ENCODE results near the gene JPH2. TPM values are rescaled to one million over a fixed set of nuclear protein-coding genes. Genes with fewer than 3 reads are reported as not detected.
A peak's percentile ranks its signal among the peaks of the same experiment; 100 is the strongest.

Gene JPH2
- total RNA-seq, 1 experiment from 2014 or later, result 0.17 TPM

DNA sequence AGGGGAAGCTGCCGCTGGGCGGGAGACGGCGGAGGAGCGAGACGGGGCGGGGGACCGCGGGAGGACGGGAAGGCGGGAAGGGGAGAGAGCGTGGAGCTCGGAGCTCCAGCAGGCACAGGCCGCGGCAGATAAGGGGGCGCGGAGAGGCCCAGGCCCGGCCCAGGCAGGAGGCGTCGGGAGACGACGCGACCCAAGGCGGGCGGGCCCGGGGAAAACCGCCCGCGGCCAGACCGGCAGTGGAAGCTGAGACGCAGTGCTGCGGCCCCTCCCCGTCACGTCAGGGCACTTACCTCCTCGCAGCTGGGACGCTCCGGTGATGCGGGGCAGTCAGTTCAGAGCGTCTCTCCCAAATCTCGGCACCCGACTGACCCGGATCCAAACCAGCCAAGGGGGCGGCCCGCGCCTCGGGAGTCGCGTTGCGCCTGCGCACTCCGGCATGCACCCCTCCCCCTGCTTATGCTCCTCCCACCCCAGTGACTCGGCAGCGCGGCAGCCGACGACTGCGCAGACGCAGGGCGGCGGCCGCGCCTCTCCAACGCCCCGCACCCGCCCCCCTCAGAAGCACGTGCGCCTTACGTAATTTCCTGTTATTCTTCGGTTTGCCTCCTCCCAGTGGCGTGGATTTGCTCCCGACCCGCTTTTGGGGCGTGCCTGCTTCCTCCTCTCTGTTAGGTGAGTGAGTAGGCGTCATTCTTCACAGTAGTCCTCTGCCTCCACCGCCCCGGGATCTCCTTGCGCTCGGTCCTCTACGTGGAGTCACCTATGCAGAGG, 23.6 kb upstream of the JPH2 start, which contains the start of gene OSER1 (continued):
- TF ChIP-seq, protein P1, sequence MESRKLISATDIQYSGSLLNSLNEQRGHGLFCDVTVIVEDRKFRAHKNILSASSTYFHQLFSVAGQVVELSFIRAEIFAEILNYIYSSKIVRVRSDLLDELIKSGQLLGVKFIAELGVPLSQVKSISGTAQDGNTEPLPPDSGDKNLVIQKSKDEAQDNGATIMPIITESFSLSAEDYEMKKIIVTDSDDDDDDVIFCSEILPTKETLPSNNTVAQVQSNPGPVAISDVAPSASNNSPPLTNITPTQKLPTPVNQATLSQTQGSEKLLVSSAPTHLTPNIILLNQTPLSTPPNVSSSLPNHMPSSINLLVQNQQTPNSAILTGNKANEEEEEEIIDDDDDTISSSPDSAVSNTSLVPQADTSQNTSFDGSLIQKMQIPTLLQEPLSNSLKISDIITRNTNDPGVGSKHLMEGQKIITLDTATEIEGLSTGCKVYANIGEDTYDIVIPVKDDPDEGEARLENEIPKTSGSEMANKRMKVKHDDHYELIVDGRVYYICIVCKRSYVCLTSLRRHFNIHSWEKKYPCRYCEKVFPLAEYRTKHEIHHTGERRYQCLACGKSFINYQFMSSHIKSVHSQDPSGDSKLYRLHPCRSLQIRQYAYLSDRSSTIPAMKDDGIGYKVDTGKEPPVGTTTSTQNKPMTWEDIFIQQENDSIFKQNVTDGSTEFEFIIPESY (IDR thresholded peaks at IDR 0.05; ENCODE audit: extremely low read depth, insufficient replicate concordance, low read length), result no peak

- CTCF ChIA-PET, result interaction anchor here (2.5 kb wide), 1 partner anchor 8 kb away, joined by 10 read pairs; no protein-coding TSS in a partner anchor
- Histone ChIP-seq H3K9ac (ENCODE audit: low read length) (peak overlapping the region; percentile 97), H3K4me3 (replicated peaks in 1 of 2; ENCODE audit: low read depth in 1 of 2, low read length in 2 of 2) (peak overlapping the region; percentile 72 to 97), H3K79me2 (ENCODE audit: insufficient read depth, low read length) (peaks cover 53% of the 10 kb centered on the region), H3K36me3 (ENCODE audit: control insufficient read depth in 1 of 2, insufficient read depth in 2 of 2, low read length in 2 of 2) (peaks cover 3 to 6% of the 10 kb centered on the region in 2 experiments; a peak in 2 of 4 replicates), H4K20me1 (ENCODE audit: insufficient read depth) (no peaks in the 10 kb centered on the region), H3K4me2 (ENCODE audit: low read length) (peak overlapping the region; percentile 91), H3K27me3 (ENCODE audit: insufficient read depth, low read length) (no peaks in the 10 kb centered on the region), H3K9me2 (ENCODE audit: insufficient read depth) (no peaks in the 10 kb centered on the region), H3K4me1 (ENCODE audit: control insufficient read depth in 1 of 2, insufficient read depth in 2 of 2, low read length in 2 of 2) (peaks cover 37 to 48% of the 10 kb centered on the region in 2 experiments), H3K9me3 (ENCODE audit: control insufficient read depth in 1 of 2, insufficient read depth in 1 of 2, low read depth in 1 of 2, low read length in 2 of 2) (no peaks in the 10 kb centered on the region), H2AFZ (ENCODE audit: low read depth, low read length, poor library complexity, severe bottlenecking) (no peak overlapping the region), H3K27ac (ENCODE audit: low read depth, low read length) (peak overlapping the region; percentile 94)
- TF ChIP-seq JUND (IDR thresholded peaks at IDR 0.05) (no peak), ZNF274 (IDR thresholded peaks at IDR 0.05; ENCODE audit: low read depth, low read length) (no peak), EGR1 (IDR thresholded peaks at IDR 0.05; ENCODE audit: low read depth) (no peak), SIN3A (IDR thresholded peaks at IDR 0.05; ENCODE audit: low read depth) (0 out of 2 replicates have a peak, but pooled peaks have one; percentile 32)
- no peak; the same call in 1 of the 2 replicates for ATAC-seq
- POLR2A ChIA-PET, result no interaction called here
- intact Hi-C loops (cut with micrococcal nuclease), result loop anchor here (5.0 kb wide), 1 partner anchor 517 kb away; no protein-coding TSS in a partner anchor
- TSS peak; percentile 46 for BruUV-seq (replicated peaks)
- no peak for DNase-seq (ENCODE audit: low read depth, low spot score)
- RAD21 ChIA-PET (ENCODE audit: low non-redundant PET in 1 of 2, low total read pairs in 2 of 2, uncharacterized antibody in 2 of 2, unreplicated experiment in 2 of 2), result no interaction called here
These were observed 22.9 kb upstream of the JPH2 start for GRCh38 chr20:44209686-44210405.
